ENCODE data around the gene SLC20A1.

Gene SLC20A1

DNA sequence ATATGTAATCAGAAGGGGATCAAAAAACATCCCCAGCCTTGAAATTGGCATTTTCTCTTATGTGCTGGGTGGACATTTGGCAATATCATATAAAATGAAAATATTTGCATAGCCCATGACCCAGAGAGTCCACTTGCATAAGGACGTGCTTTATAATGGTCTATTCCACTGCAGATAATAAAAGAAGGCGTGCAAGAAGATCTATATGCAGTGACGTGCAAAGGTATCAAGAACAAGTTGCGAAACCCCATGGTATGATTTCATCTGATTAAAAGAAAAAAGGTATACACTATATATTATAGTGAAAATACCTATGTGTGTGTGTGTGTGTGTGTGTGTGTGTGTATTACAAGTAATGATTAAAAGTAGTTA is 8.5 kb upstream of the SLC20A1 start:
- H3K4me2 ChIP-seq (ENCODE audit: low read depth, low read length, poor library complexity, severe bottlenecking), result no peak overlapping the region
- TF ChIP-seq EZH2phosphoT487 (conservative IDR thresholded peaks at IDR 0.05; ENCODE audit: low read length), result no peak
- TF ChIP-seq, protein P1, sequence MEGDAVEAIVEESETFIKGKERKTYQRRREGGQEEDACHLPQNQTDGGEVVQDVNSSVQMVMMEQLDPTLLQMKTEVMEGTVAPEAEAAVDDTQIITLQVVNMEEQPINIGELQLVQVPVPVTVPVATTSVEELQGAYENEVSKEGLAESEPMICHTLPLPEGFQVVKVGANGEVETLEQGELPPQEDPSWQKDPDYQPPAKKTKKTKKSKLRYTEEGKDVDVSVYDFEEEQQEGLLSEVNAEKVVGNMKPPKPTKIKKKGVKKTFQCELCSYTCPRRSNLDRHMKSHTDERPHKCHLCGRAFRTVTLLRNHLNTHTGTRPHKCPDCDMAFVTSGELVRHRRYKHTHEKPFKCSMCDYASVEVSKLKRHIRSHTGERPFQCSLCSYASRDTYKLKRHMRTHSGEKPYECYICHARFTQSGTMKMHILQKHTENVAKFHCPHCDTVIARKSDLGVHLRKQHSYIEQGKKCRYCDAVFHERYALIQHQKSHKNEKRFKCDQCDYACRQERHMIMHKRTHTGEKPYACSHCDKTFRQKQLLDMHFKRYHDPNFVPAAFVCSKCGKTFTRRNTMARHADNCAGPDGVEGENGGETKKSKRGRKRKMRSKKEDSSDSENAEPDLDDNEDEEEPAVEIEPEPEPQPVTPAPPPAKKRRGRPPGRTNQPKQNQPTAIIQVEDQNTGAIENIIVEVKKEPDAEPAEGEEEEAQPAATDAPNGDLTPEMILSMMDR (IDR thresholded peaks at IDR 0.05; ENCODE audit: insufficient read depth, low read length, poor library complexity, severe bottlenecking), result no peak
- H3K36me3 ChIP-seq (ENCODE audit: low read length), result no peaks in the 10 kb centered on the region
- H4K20me1 ChIP-seq (ENCODE audit: low read depth, low read length), result no peaks in the 10 kb centered on the region
- no peaks in the 10 kb centered on the region for H3F3A ChIP-seq (ENCODE audit: insufficient read depth)
- no peak overlapping the region for H2AFZ ChIP-seq (ENCODE audit: low read depth, low read length, severe bottlenecking)
- H3K9me2 ChIP-seq (replicated peaks; ENCODE audit: insufficient read depth, low read length), result no peaks in the 10 kb centered on the region
- H3K9me3 ChIP-seq (ENCODE audit: insufficient read depth, low read length), result no peaks in the 10 kb centered on the region
- no peaks in the 10 kb centered on the region for H3K79me2 ChIP-seq (ENCODE audit: insufficient read depth, low read length)
- no peak overlapping the region for H3K27ac ChIP-seq (ENCODE audit: low read depth, low read length)
- H3K27me3 ChIP-seq (ENCODE audit: low read length), result no peaks in the 10 kb centered on the region
- no peak overlapping the region for H3K9ac ChIP-seq (ENCODE audit: low read length)
- H3K4me3 ChIP-seq (ENCODE audit: insufficient read depth, low read length, poor library complexity, severe bottlenecking), result no peak overlapping the region

DNA sequence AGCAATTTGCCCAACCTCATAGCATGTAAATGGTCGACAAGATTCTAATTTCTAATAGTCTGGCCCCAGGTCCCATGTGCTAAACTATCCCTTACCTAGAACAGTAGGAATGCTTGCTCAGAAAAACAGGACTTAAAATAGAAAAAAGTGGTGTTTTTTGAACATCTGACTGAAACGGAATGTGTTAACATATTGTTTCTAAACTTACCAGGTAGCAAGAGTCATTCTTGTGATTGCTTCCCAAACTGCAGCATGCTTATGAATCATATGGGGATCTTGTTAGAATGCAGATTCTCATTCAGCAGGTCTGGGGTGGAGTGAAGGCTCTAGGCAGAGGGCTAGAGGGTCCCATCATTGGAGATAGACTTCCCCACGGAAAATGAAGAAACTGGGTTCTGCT is 5.8 kb upstream of the SLC20A1 start:
- Histone ChIP-seq H3K9ac (ENCODE audit: low read length) (no peak overlapping the region), H3K27ac (ENCODE audit: low read depth, low read length) (no peak overlapping the region), H3F3A (ENCODE audit: insufficient read depth) (no peaks in the 10 kb centered on the region), H3K4me3 (ENCODE audit: insufficient read depth, low read length, poor library complexity, severe bottlenecking) (no peak overlapping the region), H4K20me1 (ENCODE audit: low read depth, low read length) (no peaks in the 10 kb centered on the region), H2AFZ (ENCODE audit: low read depth, low read length, severe bottlenecking) (no peak overlapping the region), H3K9me3 (ENCODE audit: insufficient read depth, low read length) (no peaks in the 10 kb centered on the region), H3K27me3 (ENCODE audit: low read length) (no peaks in the 10 kb centered on the region), H3K4me2 (ENCODE audit: low read depth, low read length, poor library complexity, severe bottlenecking) (no peak overlapping the region), H3K9me2 (replicated peaks; ENCODE audit: insufficient read depth, low read length) (no peaks in the 10 kb centered on the region), H3K79me2 (ENCODE audit: insufficient read depth, low read length) (no peaks in the 10 kb centered on the region), H3K36me3 (ENCODE audit: low read length) (no peaks in the 10 kb centered on the region)
- no peak for TF ChIP-seq EZH2phosphoT487 (conservative IDR thresholded peaks at IDR 0.05; ENCODE audit: low read length)
- TF ChIP-seq, protein P1 (IDR thresholded peaks at IDR 0.05; ENCODE audit: insufficient read depth, low read length, poor library complexity, severe bottlenecking), result no peak

DNA sequence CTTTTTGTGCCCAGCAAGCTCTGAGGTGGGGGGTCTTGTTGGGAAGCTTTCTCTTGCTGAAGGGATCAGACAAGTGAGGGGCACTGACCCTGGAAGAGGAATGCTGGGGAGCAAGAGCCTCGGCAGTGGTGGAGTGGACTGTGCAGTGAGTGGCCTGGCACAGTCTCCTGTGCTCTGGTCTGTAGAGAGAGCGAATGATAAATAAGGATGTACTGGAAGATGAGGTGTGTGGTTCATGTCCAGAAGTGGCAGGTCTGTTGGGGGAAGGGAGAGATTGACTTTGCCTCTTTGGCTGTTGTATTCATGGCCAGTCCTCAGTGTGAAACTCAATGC is 5.3 kb upstream of the SLC20A1 start:
- Histone ChIP-seq H4K20me1 (ENCODE audit: low read depth, low read length) (no peaks in the 10 kb centered on the region), H3F3A (ENCODE audit: insufficient read depth) (no peaks in the 10 kb centered on the region), H3K79me2 (ENCODE audit: insufficient read depth, low read length) (no peaks in the 10 kb centered on the region), H3K4me2 (ENCODE audit: low read depth, low read length, poor library complexity, severe bottlenecking) (no peak overlapping the region), H3K27me3 (ENCODE audit: low read length) (no peaks in the 10 kb centered on the region), H3K9me2 (replicated peaks; ENCODE audit: insufficient read depth, low read length) (no peaks in the 10 kb centered on the region), H3K27ac (ENCODE audit: low read depth, low read length) (no peak overlapping the region), H3K9ac (ENCODE audit: low read length) (no peak overlapping the region), H2AFZ (ENCODE audit: low read depth, low read length, severe bottlenecking) (no peak overlapping the region), H3K4me3 (ENCODE audit: insufficient read depth, low read length, poor library complexity, severe bottlenecking) (no peak overlapping the region), H3K36me3 (ENCODE audit: low read length) (no peaks in the 10 kb centered on the region), H3K9me3 (ENCODE audit: insufficient read depth, low read length) (no peaks in the 10 kb centered on the region)
- TF ChIP-seq, protein P1 (IDR thresholded peaks at IDR 0.05; ENCODE audit: insufficient read depth, low read length, poor library complexity, severe bottlenecking), result no peak
- no peak for TF ChIP-seq EZH2phosphoT487 (conservative IDR thresholded peaks at IDR 0.05; ENCODE audit: low read length)

All from SU-DHL-6 (cell line).